Mesothelial cell of epicardium (in vitro differentiated cells): ENCODE results near the gene PPT1. TPM values are rescaled to one million over a fixed set of nuclear protein-coding genes. Genes with fewer than 3 reads are reported as not detected.

ENCODE experiments used
- DNase-seq, 2 experiments: peaks; one replicate each; pipeline ENCODE4 v3.0.0; 2021; ENCODE audit warnings: low spot score in 2 of 2; ENCODE audit not compliant: unreplicated experiment in 2 of 2
- H3K27ac Mint-ChIP-seq: 2 replicates; pipeline ENCODE4 v1.8.0; 2021; ENCODE audit warnings: mixed read lengths
- H3K27me3 Mint-ChIP-seq: 2 replicates; pipeline ENCODE4 v1.8.0; 2021; ENCODE audit warnings: low read depth, mixed read lengths
- H3K36me3 Mint-ChIP-seq: 2 replicates; pipeline ENCODE4 v1.8.0; 2021; ENCODE audit warnings: mixed read lengths
- H3K4me1 Mint-ChIP-seq: 2 replicates; pipeline ENCODE4 v1.8.0; 2021; ENCODE audit warnings: mixed read lengths
- H3K4me3 Mint-ChIP-seq: 2 replicates; pipeline ENCODE4 v1.8.0; 2021; ENCODE audit warnings: mild to moderate bottlenecking, moderate library complexity, mixed read lengths
- H3K9me3 Mint-ChIP-seq: 2 replicates; pipeline ENCODE4 v1.8.0; 2021; ENCODE audit warnings: mixed read lengths
- total RNA-seq: library from RNA; stranded (reverse); gene quantifications from 3 replicates; pipeline ENCODE4 v1.2.1, GENCODE V29; 2021
- TF ChIP-seq, protein P1 (sequence below): fragments of 200-600 bp; sonication (generic); IDR thresholded peaks from one replicate; pipeline ENCODE4 v1.5.0; 2021; ENCODE audit warnings: antibody characterized with exemption; ENCODE audit not compliant: unreplicated experiment

The PPT1 gene
- total RNA-seq, 1 donor from 2014 or later = 81.8 TPM

GRCh38 chr1:40064797-40065499, 32.1 kb downstream of the PPT1 start:
- no peak overlapping the region for H3K27ac Mint-ChIP-seq
- no peaks in the 10 kb centered on the region for H3K9me3 Mint-ChIP-seq

DNA sequence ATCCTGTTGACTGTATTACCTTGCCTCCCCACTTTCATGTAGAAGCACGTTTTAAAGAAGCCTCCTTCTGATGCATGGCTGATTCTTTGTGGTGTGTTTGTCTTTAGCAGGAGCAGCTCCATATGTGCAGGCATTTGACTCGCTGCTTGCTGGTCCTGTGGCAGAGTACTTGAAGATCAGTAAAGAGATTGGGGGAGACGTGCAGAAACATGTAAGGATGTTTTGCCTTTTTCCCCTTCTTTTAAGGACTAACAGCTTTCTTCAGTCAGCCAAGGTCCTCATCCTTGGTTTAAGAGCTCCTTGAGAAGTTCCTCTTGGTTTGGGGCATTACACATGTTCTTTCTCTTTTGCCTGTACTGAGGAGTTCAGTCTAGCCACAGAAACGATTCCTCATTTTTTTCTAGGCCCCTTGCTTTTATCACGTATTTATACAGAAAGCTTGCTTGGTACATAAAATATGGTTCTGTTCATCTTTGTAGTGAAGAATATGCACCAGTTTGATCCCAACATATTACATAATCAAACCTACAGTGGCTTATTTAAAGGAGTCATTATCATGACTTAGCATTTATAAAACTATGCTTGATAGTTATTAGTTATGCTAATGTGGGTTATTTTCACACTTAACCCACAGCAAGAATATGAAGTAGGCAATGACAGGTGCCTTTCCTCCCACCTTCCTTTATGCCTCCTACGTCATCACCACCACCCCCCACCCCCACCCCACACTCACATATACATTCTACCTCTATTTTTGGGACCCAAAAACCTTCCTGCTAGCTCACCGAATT, 36.9 kb downstream of the PPT1 start:
- Mint-ChIP-seq H3K9me3 (no peaks in the 10 kb centered on the region), H3K27me3 (no peaks in the 10 kb centered on the region), H3K4me1 (peaks cover 26% of the 10 kb centered on the region), H3K36me3 (peaks cover 26% of the 10 kb centered on the region), H3K4me3 (no peak overlapping the region), H3K27ac (no peak overlapping the region)
- TF ChIP-seq, protein P1, sequence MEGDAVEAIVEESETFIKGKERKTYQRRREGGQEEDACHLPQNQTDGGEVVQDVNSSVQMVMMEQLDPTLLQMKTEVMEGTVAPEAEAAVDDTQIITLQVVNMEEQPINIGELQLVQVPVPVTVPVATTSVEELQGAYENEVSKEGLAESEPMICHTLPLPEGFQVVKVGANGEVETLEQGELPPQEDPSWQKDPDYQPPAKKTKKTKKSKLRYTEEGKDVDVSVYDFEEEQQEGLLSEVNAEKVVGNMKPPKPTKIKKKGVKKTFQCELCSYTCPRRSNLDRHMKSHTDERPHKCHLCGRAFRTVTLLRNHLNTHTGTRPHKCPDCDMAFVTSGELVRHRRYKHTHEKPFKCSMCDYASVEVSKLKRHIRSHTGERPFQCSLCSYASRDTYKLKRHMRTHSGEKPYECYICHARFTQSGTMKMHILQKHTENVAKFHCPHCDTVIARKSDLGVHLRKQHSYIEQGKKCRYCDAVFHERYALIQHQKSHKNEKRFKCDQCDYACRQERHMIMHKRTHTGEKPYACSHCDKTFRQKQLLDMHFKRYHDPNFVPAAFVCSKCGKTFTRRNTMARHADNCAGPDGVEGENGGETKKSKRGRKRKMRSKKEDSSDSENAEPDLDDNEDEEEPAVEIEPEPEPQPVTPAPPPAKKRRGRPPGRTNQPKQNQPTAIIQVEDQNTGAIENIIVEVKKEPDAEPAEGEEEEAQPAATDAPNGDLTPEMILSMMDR = no peak
- no peak for DNase-seq

More at GRCh38 chr1:40064797-40065499, 32.1 kb downstream of the PPT1 start:
- Mint-ChIP-seq H3K4me1 (peaks cover under 1% of the 10 kb centered on the region), H3K27me3 (no peaks in the 10 kb centered on the region), H3K36me3 (peaks cover 55% of the 10 kb centered on the region), H3K4me3 (no peak overlapping the region)
- TF ChIP-seq, protein P1 = no peak
- no peak for DNase-seq

GRCh38 chr1:40059338-40059959, 37.6 kb downstream of the PPT1 start:
- TF ChIP-seq, protein P1 = no peak
- no peaks in the 10 kb centered on the region for H3K27me3 Mint-ChIP-seq
- H3K9me3 Mint-ChIP-seq = no peaks in the 10 kb centered on the region
- peaks cover 26% of the 10 kb centered on the region for H3K4me1 Mint-ChIP-seq
- H3K27ac Mint-ChIP-seq = no peak overlapping the region
- H3K4me3 Mint-ChIP-seq = no peak overlapping the region
- peaks cover 21% of the 10 kb centered on the region for H3K36me3 Mint-ChIP-seq
- no peak for DNase-seq

DNA sequence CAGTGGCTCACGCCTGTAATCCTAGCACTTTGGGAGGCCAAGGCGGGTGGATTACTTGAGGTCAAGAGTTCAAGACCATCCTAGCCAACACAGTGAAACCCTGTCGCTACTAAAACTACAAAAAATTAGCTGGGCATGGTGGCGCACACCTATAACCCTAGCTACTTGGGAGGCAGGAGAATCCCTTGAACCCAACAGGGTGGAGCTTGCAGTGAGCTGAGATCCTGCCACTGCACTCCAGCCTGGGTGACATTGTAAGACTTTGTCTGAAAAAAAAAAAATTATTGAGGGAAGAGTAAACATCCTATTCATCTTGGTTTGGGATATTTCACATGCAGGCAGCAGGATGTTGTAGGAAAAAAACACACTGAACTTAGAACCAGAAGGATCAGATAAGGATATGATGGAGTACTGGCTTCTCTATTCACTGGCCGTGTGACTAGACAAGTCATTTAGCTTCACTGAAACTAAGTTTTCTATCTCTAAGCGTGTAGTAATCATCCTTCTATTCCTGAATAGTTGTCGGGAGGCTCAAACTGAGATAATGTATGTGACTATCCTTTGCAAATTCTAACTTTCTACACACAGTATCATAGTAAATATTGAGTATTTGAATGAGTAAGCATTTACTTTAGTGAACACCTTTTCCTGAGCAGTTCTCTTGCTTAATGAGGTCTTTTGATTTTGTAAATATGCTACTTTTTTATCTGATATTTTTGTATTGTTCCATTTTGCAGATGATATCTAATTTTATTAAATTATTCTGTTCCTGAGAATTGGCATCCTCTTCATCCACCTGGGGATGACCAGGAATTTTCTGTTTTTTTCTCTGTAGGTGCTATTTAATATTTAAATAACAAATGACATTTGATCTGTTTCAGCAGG, 38.4 kb downstream of the PPT1 start:
- peak overlapping the region; percentile 0 for H3K27ac Mint-ChIP-seq
- peaks cover 14% of the 10 kb centered on the region for H3K36me3 Mint-ChIP-seq
- TF ChIP-seq, protein P1 = no peak
- H3K4me3 Mint-ChIP-seq = no peak overlapping the region
- H3K9me3 Mint-ChIP-seq = no peaks in the 10 kb centered on the region
- no peaks in the 10 kb centered on the region for H3K27me3 Mint-ChIP-seq
- H3K4me1 Mint-ChIP-seq = peaks cover 26% of the 10 kb centered on the region
- DNase-seq = no peak

- Mint-ChIP-seq H3K27ac (peak overlapping the region; percentile 0), H3K4me1 (peaks cover 26% of the 10 kb centered on the region), H3K27me3 (no peaks in the 10 kb centered on the region), H3K9me3 (no peaks in the 10 kb centered on the region), H3K36me3 (peaks cover 10% of the 10 kb centered on the region), H3K4me3 (no peak overlapping the region)
- DNase-seq = no peak
- TF ChIP-seq, protein P1 = no peak
Observed at GRCh38 chr1:40058097-40058452, 39.0 kb downstream of the PPT1 start.
